Ishikawa (cell line): Measurements from ENCODE around the gene EPPIN.

Source experiments
- CEBPB ChIP-seq: IDR thresholded peaks from 2 replicates; pipeline ENCODE4 v1.6.1; 2012
- CREB1 ChIP-seq: IDR thresholded peaks from 2 replicates; pipeline ENCODE4 v1.6.1; 2012; ENCODE audit warnings: low read depth
- EGR1 ChIP-seq: IDR thresholded peaks from 2 replicates; pipeline ENCODE4 v1.6.1; 2012
- EP300 ChIP-seq: IDR thresholded peaks from 2 replicates; pipeline ENCODE4 v1.6.1; 2012; ENCODE audit warnings: borderline replicate concordance
- FOXM1 ChIP-seq: IDR thresholded peaks from 2 replicates; pipeline ENCODE4 v1.6.1; 2012; ENCODE audit warnings: low read depth, borderline replicate concordance
- MAX ChIP-seq: IDR thresholded peaks from 2 replicates; pipeline ENCODE4 v1.6.1; 2012
- NFIC ChIP-seq: IDR thresholded peaks from 2 replicates; pipeline ENCODE4 v1.6.1; 2012
- RAD21 ChIP-seq: IDR thresholded peaks from 2 replicates; pipeline ENCODE4 v1.6.1; 2012; ENCODE audit warnings: low read depth
- TAF1 ChIP-seq: IDR thresholded peaks from 2 replicates; pipeline ENCODE4 v1.6.1; 2012; ENCODE audit warnings: low read depth, mild to moderate bottlenecking
- TCF12 ChIP-seq: IDR thresholded peaks from 2 replicates; pipeline ENCODE4 v1.6.1; 2012; ENCODE audit warnings: low read depth
- TEAD4 ChIP-seq: IDR thresholded peaks from 2 replicates; pipeline ENCODE4 v1.6.1; 2012
- YY1 ChIP-seq: IDR thresholded peaks from 2 replicates; pipeline ENCODE4 v1.6.1; 2012; ENCODE audit warnings: low read depth
- ZBTB7A ChIP-seq: IDR thresholded peaks from 2 replicates; pipeline ENCODE4 v1.6.1; 2012; ENCODE audit warnings: low read depth
- TF ChIP-seq, protein P1 (sequence below): IDR thresholded peaks from 2 replicates; pipeline ENCODE4 v1.6.1; 2012; ENCODE audit warnings: low read depth, mild to moderate bottlenecking
- TF ChIP-seq, protein P2 (sequence below): IDR thresholded peaks from 2 replicates; pipeline ENCODE4 v1.6.1; 2012

The EPPIN gene

DNA sequence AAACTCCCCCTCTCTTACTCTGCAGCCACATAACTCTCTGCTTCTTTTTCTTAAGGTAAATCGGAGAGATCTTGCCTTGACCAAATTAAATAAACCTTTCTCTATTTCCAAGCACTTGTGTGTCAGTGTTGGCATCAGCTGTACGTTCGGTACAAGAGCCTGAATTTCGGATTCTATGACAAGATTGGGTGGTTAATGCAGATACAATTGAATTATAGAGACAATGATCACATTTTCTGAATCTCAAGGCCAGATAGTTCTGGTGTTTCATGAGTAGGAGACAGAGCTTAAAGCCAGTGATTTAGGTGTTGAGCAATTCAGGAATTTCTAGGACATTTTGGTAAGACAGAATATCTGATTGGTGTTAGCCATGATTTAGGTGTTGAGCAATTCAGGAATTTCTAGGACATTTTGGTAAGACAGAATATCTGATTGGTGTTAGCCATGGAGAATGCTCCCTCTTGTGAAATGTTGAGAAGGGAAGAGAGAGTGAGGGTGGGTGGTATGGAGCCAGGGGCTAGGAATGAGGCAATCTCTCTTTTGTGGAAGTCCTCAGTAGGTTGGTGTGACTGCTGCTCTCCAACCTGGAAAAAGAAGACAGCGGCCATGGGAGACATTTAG lies 36.8 kb downstream of the EPPIN start:
- TF ChIP-seq RAD21: no peak
- TF ChIP-seq TEAD4: no peak
- TF ChIP-seq NFIC: no peak
- no peak for TF ChIP-seq EGR1
- TF ChIP-seq TCF12: no peak

- TF ChIP-seq NFIC (no peak), ZBTB7A (no peak), EP300 (no peak), TEAD4 (no peak), EGR1 (no peak), MAX (no peak), CREB1 (no peak), RAD21 (no peak), CEBPB (no peak), TCF12 (no peak), TAF1 (no peak), FOXM1 (no peak), YY1 (no peak)
- TF ChIP-seq, protein P1, sequence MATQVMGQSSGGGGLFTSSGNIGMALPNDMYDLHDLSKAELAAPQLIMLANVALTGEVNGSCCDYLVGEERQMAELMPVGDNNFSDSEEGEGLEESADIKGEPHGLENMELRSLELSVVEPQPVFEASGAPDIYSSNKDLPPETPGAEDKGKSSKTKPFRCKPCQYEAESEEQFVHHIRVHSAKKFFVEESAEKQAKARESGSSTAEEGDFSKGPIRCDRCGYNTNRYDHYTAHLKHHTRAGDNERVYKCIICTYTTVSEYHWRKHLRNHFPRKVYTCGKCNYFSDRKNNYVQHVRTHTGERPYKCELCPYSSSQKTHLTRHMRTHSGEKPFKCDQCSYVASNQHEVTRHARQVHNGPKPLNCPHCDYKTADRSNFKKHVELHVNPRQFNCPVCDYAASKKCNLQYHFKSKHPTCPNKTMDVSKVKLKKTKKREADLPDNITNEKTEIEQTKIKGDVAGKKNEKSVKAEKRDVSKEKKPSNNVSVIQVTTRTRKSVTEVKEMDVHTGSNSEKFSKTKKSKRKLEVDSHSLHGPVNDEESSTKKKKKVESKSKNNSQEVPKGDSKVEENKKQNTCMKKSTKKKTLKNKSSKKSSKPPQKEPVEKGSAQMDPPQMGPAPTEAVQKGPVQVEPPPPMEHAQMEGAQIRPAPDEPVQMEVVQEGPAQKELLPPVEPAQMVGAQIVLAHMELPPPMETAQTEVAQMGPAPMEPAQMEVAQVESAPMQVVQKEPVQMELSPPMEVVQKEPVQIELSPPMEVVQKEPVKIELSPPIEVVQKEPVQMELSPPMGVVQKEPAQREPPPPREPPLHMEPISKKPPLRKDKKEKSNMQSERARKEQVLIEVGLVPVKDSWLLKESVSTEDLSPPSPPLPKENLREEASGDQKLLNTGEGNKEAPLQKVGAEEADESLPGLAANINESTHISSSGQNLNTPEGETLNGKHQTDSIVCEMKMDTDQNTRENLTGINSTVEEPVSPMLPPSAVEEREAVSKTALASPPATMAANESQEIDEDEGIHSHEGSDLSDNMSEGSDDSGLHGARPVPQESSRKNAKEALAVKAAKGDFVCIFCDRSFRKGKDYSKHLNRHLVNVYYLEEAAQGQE: no peak
- TF ChIP-seq, protein P2, sequence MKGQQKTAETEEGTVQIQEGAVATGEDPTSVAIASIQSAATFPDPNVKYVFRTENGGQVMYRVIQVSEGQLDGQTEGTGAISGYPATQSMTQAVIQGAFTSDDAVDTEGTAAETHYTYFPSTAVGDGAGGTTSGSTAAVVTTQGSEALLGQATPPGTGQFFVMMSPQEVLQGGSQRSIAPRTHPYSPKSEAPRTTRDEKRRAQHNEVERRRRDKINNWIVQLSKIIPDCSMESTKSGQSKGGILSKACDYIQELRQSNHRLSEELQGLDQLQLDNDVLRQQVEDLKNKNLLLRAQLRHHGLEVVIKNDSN: no peak
Observed at GRCh38 chr20:45509091-45509490, 38.1 kb downstream of the EPPIN start.

GRCh38 chr20:45508068-45508886 lies 38.9 kb downstream of the EPPIN start:
- no peak for TF ChIP-seq TCF12
- no peak for TF ChIP-seq YY1
- TF ChIP-seq, protein P1: no peak
- no peak for TF ChIP-seq CREB1
- no peak for TF ChIP-seq CEBPB
- no peak for TF ChIP-seq TAF1
- TF ChIP-seq RAD21: no peak

DNA sequence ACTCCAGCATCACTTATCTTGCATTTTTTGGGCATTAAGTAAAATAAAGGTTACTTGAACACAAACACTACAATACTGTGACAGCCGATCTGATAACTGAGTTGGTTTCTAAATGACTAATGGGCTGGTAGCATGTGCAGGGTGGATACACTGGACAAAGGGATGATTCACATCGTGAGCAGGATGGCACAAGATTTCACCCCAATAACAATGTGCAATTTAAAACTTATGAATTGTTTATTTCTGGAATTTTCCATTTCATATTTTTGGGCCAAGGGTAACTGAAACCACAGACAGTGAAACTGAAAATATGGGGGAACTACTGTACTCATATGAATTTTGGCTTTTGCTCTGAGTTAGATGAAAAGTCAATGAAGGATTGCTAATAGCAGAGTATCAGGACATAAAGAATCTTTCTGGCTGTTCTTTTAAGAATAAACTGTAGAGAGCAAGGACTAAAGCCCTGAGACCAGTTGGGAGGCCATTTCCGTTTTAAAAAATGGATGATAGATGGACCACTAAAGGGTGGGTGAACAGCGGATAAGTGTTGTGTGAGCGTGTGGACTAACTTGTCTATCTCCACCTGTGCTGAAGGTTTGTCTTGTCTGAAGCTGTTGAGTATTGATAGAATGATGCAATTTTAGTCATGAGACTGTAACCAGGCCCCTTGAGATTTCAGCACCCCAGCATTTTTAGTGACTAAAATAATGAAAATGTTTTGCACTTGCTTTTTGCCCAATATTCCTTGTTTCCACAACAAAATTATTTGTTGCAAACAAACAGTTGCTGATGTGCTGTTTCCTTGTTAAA lies 40.0 kb downstream of the EPPIN start:
- TF ChIP-seq TCF12 (no peak), NFIC (no peak), CEBPB (no peak), TEAD4 (no peak), EGR1 (no peak), YY1 (no peak), FOXM1 (no peak), RAD21 (no peak), EP300 (no peak), MAX (no peak), CREB1 (no peak), TAF1 (no peak), ZBTB7A (no peak)
- TF ChIP-seq, protein P1: no peak
- TF ChIP-seq, protein P2: no peak
